ENCODE data around the gene GABPB1. TPM values are rescaled to one million over a fixed set of nuclear protein-coding genes. Genes with fewer than 3 reads are reported as not detected.

The GABPB1 gene
- total and polyA plus RNA-seq, 2 of the 13 experiments (the other 11 are each of a cell fraction or from before 2014, with no cell fraction given): 17.5 to 39.5 TPM

GRCh38 chr15:50280271-50280670 lies 74.7 kb downstream of the GABPB1 start:
- ATAC-seq: no peak
- no peak overlapping the region for H3K27ac ChIP-seq (ENCODE audit: extremely low read length, insufficient read depth, low read length)
- 96% methylated on average over 3 of the region's 3 CpGs for WGBS (ENCODE audit: low lambda C conversion rate)
- BruUV-seq (replicated peaks): no TSS peak
- H3K27me3 ChIP-seq (ENCODE audit: control insufficient read depth in 1 of 2, insufficient read depth in 2 of 2, low read length in 2 of 2): no peaks in the 10 kb centered on the region
- H3K36me3 ChIP-seq (replicated peaks in 1 of 2; ENCODE audit: control insufficient read depth in 1 of 2, insufficient read depth in 2 of 2, low read length in 2 of 2): no peaks in the 10 kb centered on the region; a peak in 1 of 5 replicates
- no peak overlapping the region for H3K4me2 ChIP-seq (ENCODE audit: low read depth, low read length)
- no peak for FAIRE-seq
- no peaks in the 10 kb centered on the region for H3K4me1 ChIP-seq (ENCODE audit: insufficient read depth, low read length)
- intact Hi-C loops (cut with micrococcal nuclease; ENCODE audit: unreplicated experiment): no loop called here
- no peak overlapping the region for H2AFZ ChIP-seq (ENCODE audit: low read length)
- H4K20me1 ChIP-seq (ENCODE audit: insufficient read depth, low read length): no peaks in the 10 kb centered on the region
- no peak overlapping the region for H3K4me3 ChIP-seq (replicated peaks in 1 of 3; ENCODE audit: insufficient read depth in 1 of 3, low read depth in 2 of 3, low read length in 3 of 3)
- ChIA-PET POLR2A (no interaction called here), CTCF (ENCODE audit: low intra/inter-chr PET ratio, low total read pairs) (no interaction called here)
- no peaks in the 10 kb centered on the region for H3K9me3 ChIP-seq (ENCODE audit: low read length)
- H3K79me2 ChIP-seq (ENCODE audit: insufficient read depth, low read length): no peaks in the 10 kb centered on the region
- H3K9ac ChIP-seq (ENCODE audit: insufficient read depth, low read depth, low read length): no peak overlapping the region
- no peak for DNase-seq (ENCODE audit: low spot score)
- in situ Hi-C loops (cut with HindIII; ENCODE audit: extremely low pct_ligation_motif_present, low pct_unique_long_range_greater_than_20kb): no loop called here
- no peak for TF ChIP-seq THYN1 (CRISPR knock-in tag; IDR thresholded peaks at IDR 0.05; ENCODE audit: borderline replicate concordance, low read depth)
- TF ChIP-seq ZNF570 (CRISPR knock-in tag; IDR thresholded peaks at IDR 0.05; ENCODE audit: borderline replicate concordance): no peak
- TF ChIP-seq PREB (CRISPR knock-in tag; IDR thresholded peaks at IDR 0.05): no peak

- FAIRE-seq (no peak), ATAC-seq (no peak), DNase-seq (ENCODE audit: low spot score) (no peak)
- POLR2A ChIA-PET: no interaction called here
- no peaks in the 10 kb centered on the region for H3K36me3 ChIP-seq (replicated peaks in 1 of 2; ENCODE audit: control insufficient read depth in 1 of 2, insufficient read depth in 2 of 2, low read length in 2 of 2)
- H3K9ac ChIP-seq (ENCODE audit: insufficient read depth, low read depth, low read length): no peak overlapping the region
- no peaks in the 10 kb centered on the region for H3K79me2 ChIP-seq (ENCODE audit: insufficient read depth, low read length)
- H3K4me2 ChIP-seq (ENCODE audit: low read depth, low read length): no peak overlapping the region
- in situ Hi-C loops (cut with HindIII; ENCODE audit: extremely low pct_ligation_motif_present, low pct_unique_long_range_greater_than_20kb): no loop called here
- H3K27ac ChIP-seq (ENCODE audit: extremely low read length, insufficient read depth, low read length): no peak overlapping the region
- no peak for TF ChIP-seq ZNF124 (CRISPR knock-in tag; IDR thresholded peaks at IDR 0.05)
- 95% methylated on average over 4 of the region's 4 CpGs for WGBS (ENCODE audit: low lambda C conversion rate)
- no TSS peak for BruUV-seq (replicated peaks)
- intact Hi-C loops (cut with micrococcal nuclease; ENCODE audit: unreplicated experiment): no loop called here
- CTCF ChIA-PET (ENCODE audit: low intra/inter-chr PET ratio, low total read pairs): no interaction called here
- H3K27me3 ChIP-seq (ENCODE audit: control insufficient read depth in 1 of 2, insufficient read depth in 2 of 2, low read length in 2 of 2): no peaks in the 10 kb centered on the region
- no peaks in the 10 kb centered on the region for H3K9me3 ChIP-seq (ENCODE audit: low read length)
- no peak overlapping the region for H3K4me3 ChIP-seq (replicated peaks in 1 of 3; ENCODE audit: insufficient read depth in 1 of 3, low read depth in 2 of 3, low read length in 3 of 3)
- no peaks in the 10 kb centered on the region for H3K4me1 ChIP-seq (ENCODE audit: insufficient read depth, low read length)
- H2AFZ ChIP-seq (ENCODE audit: low read length): no peak overlapping the region
- no peaks in the 10 kb centered on the region for H4K20me1 ChIP-seq (ENCODE audit: insufficient read depth, low read length)
Observed at GRCh38 chr15:50278496-50278895, 76.5 kb downstream of the GABPB1 start.

Data from HepG2 (cell line).